SU-DHL-6 (cell line): ENCODE measurements around the gene EPHX1.

ENCODE experiments used
- EZH2phosphoT487 ChIP-seq: fragments of 200-600 bp; sonication (generic), shearing (Covaris generic); conservative IDR thresholded peaks from 2 replicates; pipeline ENCODE4 v1.6.1; 2018; ENCODE audit warnings: mild to moderate bottlenecking, antibody characterized with exemption, low read length, moderate library complexity, mixed read lengths
- TF ChIP-seq, protein P1 (sequence below): fragments of 200-600 bp; sonication (generic); IDR thresholded peaks from one replicate; pipeline ENCODE4 v1.5.1; 2017; ENCODE audit warnings: antibody characterized with exemption, mild to moderate bottlenecking, low read length, moderate library complexity; ENCODE audit not compliant: insufficient read depth, poor library complexity, severe bottlenecking

DNA sequence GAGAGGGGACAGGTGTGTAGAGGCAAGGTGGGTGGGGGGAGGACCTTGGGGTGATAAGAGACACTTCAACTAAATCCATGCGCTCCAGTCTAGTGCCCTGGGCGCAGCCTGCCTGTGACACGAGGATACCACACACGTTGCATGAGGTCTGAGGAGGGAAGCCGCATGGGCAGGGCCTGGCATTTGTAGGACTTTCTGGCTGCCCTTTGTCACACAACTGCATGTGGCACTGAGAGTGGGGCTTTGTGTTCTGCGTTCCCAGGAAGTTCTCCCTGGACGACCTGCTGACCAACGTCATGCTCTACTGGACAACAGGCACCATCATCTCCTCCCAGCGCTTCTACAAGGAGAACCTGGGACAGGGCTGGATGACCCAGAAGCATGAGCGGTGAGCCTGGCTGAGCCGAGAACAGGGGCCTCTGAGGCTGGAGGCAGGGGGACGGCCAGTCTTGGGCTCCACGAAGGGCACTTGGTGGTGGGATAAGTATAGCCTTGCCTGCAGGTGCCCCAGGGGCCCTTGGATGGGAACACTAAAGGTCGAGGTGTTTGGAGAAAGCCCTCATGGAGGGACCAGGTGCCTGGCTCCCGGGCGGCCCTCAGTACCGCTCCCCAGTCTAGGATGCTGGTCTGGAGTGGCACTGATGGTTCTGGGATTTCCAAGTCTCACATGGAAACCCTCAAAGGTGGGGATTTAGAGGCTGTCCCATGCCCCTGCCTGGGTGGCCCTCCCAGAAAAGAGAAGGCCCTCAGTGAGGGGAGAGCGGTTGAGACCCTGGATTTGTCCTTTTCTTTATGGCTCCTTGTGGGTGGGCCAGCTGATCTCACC, 34.5 kb downstream of the EPHX1 start:
- TF ChIP-seq, protein P1, sequence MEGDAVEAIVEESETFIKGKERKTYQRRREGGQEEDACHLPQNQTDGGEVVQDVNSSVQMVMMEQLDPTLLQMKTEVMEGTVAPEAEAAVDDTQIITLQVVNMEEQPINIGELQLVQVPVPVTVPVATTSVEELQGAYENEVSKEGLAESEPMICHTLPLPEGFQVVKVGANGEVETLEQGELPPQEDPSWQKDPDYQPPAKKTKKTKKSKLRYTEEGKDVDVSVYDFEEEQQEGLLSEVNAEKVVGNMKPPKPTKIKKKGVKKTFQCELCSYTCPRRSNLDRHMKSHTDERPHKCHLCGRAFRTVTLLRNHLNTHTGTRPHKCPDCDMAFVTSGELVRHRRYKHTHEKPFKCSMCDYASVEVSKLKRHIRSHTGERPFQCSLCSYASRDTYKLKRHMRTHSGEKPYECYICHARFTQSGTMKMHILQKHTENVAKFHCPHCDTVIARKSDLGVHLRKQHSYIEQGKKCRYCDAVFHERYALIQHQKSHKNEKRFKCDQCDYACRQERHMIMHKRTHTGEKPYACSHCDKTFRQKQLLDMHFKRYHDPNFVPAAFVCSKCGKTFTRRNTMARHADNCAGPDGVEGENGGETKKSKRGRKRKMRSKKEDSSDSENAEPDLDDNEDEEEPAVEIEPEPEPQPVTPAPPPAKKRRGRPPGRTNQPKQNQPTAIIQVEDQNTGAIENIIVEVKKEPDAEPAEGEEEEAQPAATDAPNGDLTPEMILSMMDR: no peak
- TF ChIP-seq EZH2phosphoT487: no peak
